Measurements from ENCODE around the gene DTNB. TPM values are rescaled to one million over a fixed set of nuclear protein-coding genes. Genes with fewer than 3 reads are reported as not detected.

The DTNB gene
- total RNA-seq (10 to 100 TPM; 42.1 to 45.3 TPM), polyA plus RNA-seq (10 to 100 TPM; 18.0 to 24.3 TPM)

- ChIA-PET CTCF (ENCODE audit: partially characterized antibody) (interaction anchor here (0.8 to 1.0 kb wide), 3 partner anchors 14 to 205 kb away, joined by 3 read pairs; partner anchors contain the start of gene ASXL2), POLR2A (ENCODE audit: partially characterized antibody) (interaction anchor here (0.9 to 2.6 kb wide), 5 partner anchors 10 to 361 kb away, joined by 3 to 22 read pairs (median 3); partner anchors contain the start of genes ASXL2 and RAB10)
- Mint-ChIP-seq H3K27ac (peak within 1 kb of the TSS; percentile 75 to 92 (median 86)), H3K4me1 (peaks cover 20 to 36% (median 29%) of the 10 kb centered on the region in 4 donors), H3K36me3 (peaks cover 0 to 4% of the 10 kb centered on the region in 2 donors), H3K9me3 (no peaks in the 10 kb centered on the region), H3K27me3 (no peaks in the 10 kb centered on the region), H3K4me3 (peak within 1 kb of the TSS; percentile 85 to 92 (median 88))
- intact Hi-C loops (cut with micrococcal nuclease): loop anchor here (1.0 to 5.0 kb wide), 2 partner anchors 205 to 569 kb away; partner anchors contain the start of genes ASXL2, HADHA and HADHB
- Histone ChIP-seq H3K9me3 (ENCODE audit: control insufficient read depth in 1 of 2, low read length in 2 of 2) (no peaks in the 10 kb centered on the region), H3K4me3 (ENCODE audit: low read length in 2 of 2) (peak within 1 kb of the TSS; percentile 80 to 92), H3K36me3 (ENCODE audit: insufficient read depth, low read length) (no peaks in the 10 kb centered on the region), H3K27ac (ENCODE audit: low read depth, low read length) (peak within 1 kb of the TSS; percentile 69), H3K4me1 (ENCODE audit: insufficient read depth, low read length) (peaks cover 28% of the 10 kb centered on the region), H3K27me3 (ENCODE audit: insufficient read depth, low read length) (no peaks in the 10 kb centered on the region)
- DNase-seq: peak; percentile 76 to 82 (median 79)
Observed at GRCh38 chr2:25673300-25674076, at the start of gene DTNB. Gene DTNB, minus strand, starts transcription at chr2:25673577. Its CDS starts 20,917 bp downstream, at chr2:25652660.

GRCh38 chr2:25722224-25722623, 48.8 kb upstream of the DTNB start:
- H3K27me3 Mint-ChIP-seq: peaks cover 0 to 5% of the 10 kb centered on the region in 2 donors
- peaks cover 0 to 3% (median 0%) of the 10 kb centered on the region in 8 donors for H3K9me3 Mint-ChIP-seq
- Histone ChIP-seq H3K4me1 (ENCODE audit: insufficient read depth, low read length) (no peaks in the 10 kb centered on the region), H3K9me3 (ENCODE audit: control insufficient read depth in 1 of 2, low read length in 2 of 2) (no peaks in the 10 kb centered on the region), H3K27me3 (ENCODE audit: insufficient read depth, low read length) (no peaks in the 10 kb centered on the region), H3K27ac (ENCODE audit: low read depth, low read length) (no peak overlapping the region), H3K4me3 (ENCODE audit: low read length in 2 of 2) (no peak overlapping the region), H3K36me3 (ENCODE audit: insufficient read depth, low read length) (no peaks in the 10 kb centered on the region)
- H3K4me3 Mint-ChIP-seq: no peak overlapping the region
- DNase-seq: no peak
- H3K27ac Mint-ChIP-seq: no peak overlapping the region
- CTCF ChIA-PET (ENCODE audit: partially characterized antibody): no interaction called here
- no peaks in the 10 kb centered on the region for H3K36me3 Mint-ChIP-seq
- POLR2A ChIA-PET (ENCODE audit: partially characterized antibody): no interaction called here
- peaks cover 2 to 11% (median 5%) of the 10 kb centered on the region in 4 donors for H3K4me1 Mint-ChIP-seq
- intact Hi-C loops (cut with micrococcal nuclease): no loop called here

- Mint-ChIP-seq H3K27me3 (peaks cover 0 to 5% of the 10 kb centered on the region in 2 donors), H3K9me3 (no peaks in the 10 kb centered on the region), H3K4me3 (no peak overlapping the region), H3K27ac (no peak overlapping the region), H3K36me3 (no peaks in the 10 kb centered on the region), H3K4me1 (peaks cover 2 to 11% (median 5%) of the 10 kb centered on the region in 4 donors)
- Histone ChIP-seq H3K4me1 (ENCODE audit: insufficient read depth, low read length) (no peaks in the 10 kb centered on the region), H3K27ac (ENCODE audit: low read depth, low read length) (no peak overlapping the region), H3K9me3 (ENCODE audit: control insufficient read depth in 1 of 2, low read length in 2 of 2) (no peaks in the 10 kb centered on the region), H3K4me3 (ENCODE audit: low read length in 2 of 2) (no peak overlapping the region), H3K36me3 (ENCODE audit: insufficient read depth, low read length) (no peaks in the 10 kb centered on the region), H3K27me3 (ENCODE audit: insufficient read depth, low read length) (no peaks in the 10 kb centered on the region)
- POLR2A ChIA-PET (ENCODE audit: partially characterized antibody): no interaction called here
- intact Hi-C loops (cut with micrococcal nuclease): no loop called here
- CTCF ChIA-PET (ENCODE audit: partially characterized antibody): no interaction called here
- no peak for DNase-seq
Observed at GRCh38 chr2:25720575-25720974, 47.2 kb upstream of the DTNB start.

DNA sequence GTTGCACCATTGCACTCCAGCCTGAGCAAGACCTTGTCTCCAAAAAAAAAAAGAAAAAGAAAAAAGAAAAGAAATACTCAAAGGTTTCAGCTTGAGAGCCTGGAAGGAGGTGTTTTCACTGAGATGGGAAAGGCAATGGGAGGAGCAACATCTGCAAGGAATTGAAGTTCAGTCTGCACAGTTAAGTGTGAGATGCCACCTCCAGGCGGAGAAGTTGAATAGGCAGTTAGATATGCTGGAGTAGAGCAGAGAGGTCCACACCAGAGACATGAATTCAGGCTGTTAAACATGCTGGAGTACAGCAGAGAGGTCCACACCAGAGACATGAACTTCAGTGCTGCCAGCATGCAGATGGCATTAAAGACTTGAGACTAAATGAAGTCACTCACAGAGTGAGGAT, 41.4 kb upstream of the DTNB start:
- intact Hi-C loops (cut with micrococcal nuclease): no loop called here
- Mint-ChIP-seq H3K27ac (no peak overlapping the region), H3K9me3 (peaks cover 0 to 2% (median 0%) of the 10 kb centered on the region in 8 donors), H3K4me3 (peak overlapping the region in 1 of 8 donors; percentile 23), H3K4me1 (peaks cover 2 to 16% (median 10%) of the 10 kb centered on the region in 4 donors), H3K27me3 (peaks cover 3 to 9% of the 10 kb centered on the region in 2 donors), H3K36me3 (no peaks in the 10 kb centered on the region)
- Histone ChIP-seq H3K9me3 (ENCODE audit: control insufficient read depth in 1 of 2, low read length in 2 of 2) (no peaks in the 10 kb centered on the region), H3K4me1 (ENCODE audit: insufficient read depth, low read length) (no peaks in the 10 kb centered on the region), H3K4me3 (ENCODE audit: low read length in 2 of 2) (no peak overlapping the region), H3K36me3 (ENCODE audit: insufficient read depth, low read length) (no peaks in the 10 kb centered on the region), H3K27me3 (ENCODE audit: insufficient read depth, low read length) (no peaks in the 10 kb centered on the region), H3K27ac (ENCODE audit: low read depth, low read length) (no peak overlapping the region)
- DNase-seq: no peak
- ChIA-PET CTCF (ENCODE audit: partially characterized antibody) (interaction anchor here (2.8 kb wide), 1 partner anchor 15 kb away, joined by 10 read pairs; no protein-coding TSS in a partner anchor), POLR2A (ENCODE audit: partially characterized antibody) (no interaction called here)

GRCh38 chr2:25712455-25712854, 39.1 kb upstream of the DTNB start:
- peaks cover 6 to 9% of the 10 kb centered on the region in 2 donors for H3K27me3 Mint-ChIP-seq
- Histone ChIP-seq H3K36me3 (ENCODE audit: insufficient read depth, low read length) (no peaks in the 10 kb centered on the region), H3K27me3 (ENCODE audit: insufficient read depth, low read length) (no peaks in the 10 kb centered on the region), H3K9me3 (ENCODE audit: control insufficient read depth in 1 of 2, low read length in 2 of 2) (no peaks in the 10 kb centered on the region), H3K4me3 (ENCODE audit: low read length in 2 of 2) (no peak overlapping the region), H3K4me1 (ENCODE audit: insufficient read depth, low read length) (no peaks in the 10 kb centered on the region), H3K27ac (ENCODE audit: low read depth, low read length) (no peak overlapping the region)
- no peak overlapping the region for H3K27ac Mint-ChIP-seq
- H3K4me1 Mint-ChIP-seq: peaks cover 2 to 7% (median 6%) of the 10 kb centered on the region in 4 donors
- POLR2A ChIA-PET (ENCODE audit: partially characterized antibody): no interaction called here
- DNase-seq: no peak
- no peak overlapping the region for H3K4me3 Mint-ChIP-seq
- intact Hi-C loops (cut with micrococcal nuclease): no loop called here
- CTCF ChIA-PET (ENCODE audit: partially characterized antibody): interaction anchor here (1.5 kb wide), 1 partner anchor 11 kb away, joined by 5 read pairs; no protein-coding TSS in a partner anchor
- H3K36me3 Mint-ChIP-seq: no peaks in the 10 kb centered on the region
- H3K9me3 Mint-ChIP-seq: peaks cover 0 to 2% (median 0%) of the 10 kb centered on the region in 8 donors

DNA sequence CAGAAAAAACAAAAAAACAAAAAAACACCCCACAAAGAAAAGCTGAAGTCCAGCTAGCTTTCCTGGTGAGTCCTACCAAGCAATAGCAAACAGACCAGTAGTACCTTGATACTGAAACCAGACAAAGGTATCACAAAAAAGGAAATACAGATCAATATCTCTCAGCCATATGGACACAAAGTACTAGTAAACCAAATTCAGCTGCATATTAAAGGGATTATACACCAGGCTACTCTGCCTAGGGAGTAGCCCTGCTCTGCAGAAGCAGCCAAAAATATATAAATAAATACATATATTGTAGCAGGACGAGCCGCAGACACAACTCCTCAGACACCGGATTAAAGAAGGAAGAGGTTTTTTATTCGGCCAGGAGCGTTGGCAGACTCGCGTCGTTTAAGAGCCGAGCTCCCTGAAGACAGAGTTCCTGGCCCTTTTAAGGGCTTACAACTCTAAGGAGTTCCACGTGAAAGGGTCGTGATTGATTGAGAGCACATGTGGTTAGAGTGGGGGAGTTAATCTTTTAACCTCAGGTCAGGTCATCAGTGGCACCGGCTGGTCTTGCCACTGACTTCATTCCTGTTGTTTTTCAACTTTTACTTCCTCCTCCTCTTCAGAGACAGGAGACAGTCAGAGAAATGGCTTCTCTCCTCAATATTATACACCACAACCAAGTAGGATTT, 38.4 kb upstream of the DTNB start:
- Mint-ChIP-seq H3K4me3 (peak overlapping the region; percentile 46 to 75 (median 70)), H3K36me3 (no peaks in the 10 kb centered on the region), H3K9me3 (peaks cover 0 to 2% (median 0%) of the 10 kb centered on the region in 8 donors), H3K4me1 (peaks cover 2 to 7% (median 6%) of the 10 kb centered on the region in 4 donors), H3K27ac (peak overlapping the region in 1 of 7 donors; percentile 49), H3K27me3 (peaks cover 6 to 9% of the 10 kb centered on the region in 2 donors)
- ChIA-PET CTCF (ENCODE audit: partially characterized antibody) (interaction anchor here (0.9 to 1.5 kb wide), 2 partner anchors 11 to 13 kb away, joined by 3 to 5 read pairs; no protein-coding TSS in a partner anchor), POLR2A (ENCODE audit: partially characterized antibody) (no interaction called here)
- no peaks in the 10 kb centered on the region for H3K4me1 ChIP-seq (ENCODE audit: insufficient read depth, low read length)
- no peak for DNase-seq
- intact Hi-C loops (cut with micrococcal nuclease): no loop called here
- H3K9me3 ChIP-seq (ENCODE audit: control insufficient read depth in 1 of 2, low read length in 2 of 2): no peaks in the 10 kb centered on the region
- no peak overlapping the region for H3K27ac ChIP-seq (ENCODE audit: low read depth, low read length)
- no peaks in the 10 kb centered on the region for H3K27me3 ChIP-seq (ENCODE audit: insufficient read depth, low read length)
- H3K36me3 ChIP-seq (ENCODE audit: insufficient read depth, low read length): no peaks in the 10 kb centered on the region
- H3K4me3 ChIP-seq (ENCODE audit: low read length in 2 of 2): no peak overlapping the region

DNA sequence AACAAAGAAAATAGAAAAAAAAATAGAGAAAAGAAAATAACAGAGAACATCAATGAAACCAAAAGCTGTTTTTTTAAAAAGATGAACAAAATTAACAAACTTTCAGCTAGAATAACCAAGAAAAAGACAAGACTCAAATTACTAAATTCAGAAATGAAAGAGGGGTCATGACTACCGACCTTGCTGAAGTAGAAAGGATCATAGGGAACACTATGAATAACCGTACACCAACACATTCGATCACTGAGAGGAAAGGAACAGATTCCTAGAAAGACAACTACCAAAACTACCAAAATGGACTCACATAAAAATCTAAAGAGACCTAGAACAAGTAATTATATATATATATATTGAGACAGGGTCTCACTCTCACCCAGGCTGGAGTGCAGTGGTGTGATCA, 37.4 kb upstream of the DTNB start:
- Histone ChIP-seq H3K27ac (ENCODE audit: low read depth, low read length) (no peak overlapping the region), H3K36me3 (ENCODE audit: insufficient read depth, low read length) (no peaks in the 10 kb centered on the region), H3K4me1 (ENCODE audit: insufficient read depth, low read length) (no peaks in the 10 kb centered on the region), H3K27me3 (ENCODE audit: insufficient read depth, low read length) (no peaks in the 10 kb centered on the region), H3K4me3 (ENCODE audit: low read length in 2 of 2) (no peak overlapping the region), H3K9me3 (ENCODE audit: control insufficient read depth in 1 of 2, low read length in 2 of 2) (no peaks in the 10 kb centered on the region)
- Mint-ChIP-seq H3K4me3 (no peak overlapping the region), H3K4me1 (peaks cover 2 to 7% (median 6%) of the 10 kb centered on the region in 4 donors), H3K27ac (no peak overlapping the region), H3K9me3 (peaks cover 0 to 2% (median 0%) of the 10 kb centered on the region in 8 donors), H3K36me3 (no peaks in the 10 kb centered on the region), H3K27me3 (peaks cover 6 to 9% of the 10 kb centered on the region in 2 donors)
- ChIA-PET CTCF (ENCODE audit: partially characterized antibody) (no interaction called here), POLR2A (ENCODE audit: partially characterized antibody) (no interaction called here)
- intact Hi-C loops (cut with micrococcal nuclease): no loop called here
- DNase-seq: no peak

Data from CD4-positive, alpha-beta memory T cell (primary cell).